GM19467 (cell line): ENCODE measurements around the gene AXIN2.

Experiments
- ATAC-seq: cut with Tn5 transposase; IDR thresholded peaks from one replicate; pipeline ENCODE4 v1.9.1; 2021; ENCODE audit warnings: mild to moderate bottlenecking, moderate library complexity; ENCODE audit not compliant: unreplicated experiment

AXIN2 gene

GRCh38 chr17:65583921-65584603 lies 22.6 kb upstream of the AXIN2 start:
- no peak for ATAC-seq

- ATAC-seq, result no peak
Observed at GRCh38 chr17:65576939-65577338, 15.5 kb upstream of the AXIN2 start.

GRCh38 chr17:65573282-65573602 lies 11.8 kb upstream of the AXIN2 start:
- ATAC-seq, result no peak

- no peak for ATAC-seq
Observed at GRCh38 chr17:65572581-65573281, 11.3 kb upstream of the AXIN2 start.

GRCh38 chr17:65572186-65572580 lies 10.7 kb upstream of the AXIN2 start:
- no peak for ATAC-seq

- ATAC-seq, result no peak
Observed at GRCh38 chr17:65568918-65569317, 7.5 kb upstream of the AXIN2 start.

- ATAC-seq, result no peak
Observed at GRCh38 chr17:65567566-65567965, 6.1 kb upstream of the AXIN2 start.

- ATAC-seq, result no peak
Observed at GRCh38 chr17:65565559-65565958, 4.1 kb upstream of the AXIN2 start.

GRCh38 chr17:65564793-65565192 lies 3.3 kb upstream of the AXIN2 start:
- ATAC-seq, result no peak

- ATAC-seq, result no peak
Observed at GRCh38 chr17:65562206-65562531, 721 bp upstream of the AXIN2 start.

- ATAC-seq, result no peak
Observed at GRCh38 chr17:65560628-65561451, 608 bp downstream of the AXIN2 start.

- no peak for ATAC-seq
Observed at GRCh38 chr17:65559804-65560627, 1.4 kb downstream of the AXIN2 start.

GRCh38 chr17:65559461-65559803 lies 2.0 kb downstream of the AXIN2 start:
- ATAC-seq, result no peak

GRCh38 chr17:65558683-65559460 lies 2.6 kb downstream of the AXIN2 start:
- ATAC-seq, result no peak

- ATAC-seq, result no peak
Observed at GRCh38 chr17:65558311-65558682, 3.2 kb downstream of the AXIN2 start.

- no peak for ATAC-seq
Observed at GRCh38 chr17:65557349-65558310, 3.8 kb downstream of the AXIN2 start.

GRCh38 chr17:65556910-65557348 lies 4.5 kb downstream of the AXIN2 start:
- no peak for ATAC-seq

- ATAC-seq, result no peak
Observed at GRCh38 chr17:65556014-65556909, 5.2 kb downstream of the AXIN2 start.
